B cell (primary cell): ENCODE measurements around the gene HHEX. TPM values are rescaled to one million over a fixed set of nuclear protein-coding genes. Genes with fewer than 3 reads are reported as not detected.

Source experiments
- ATAC-seq: fragments of 200-7000 bp; cut with Tn5 transposase; one replicate; pipeline ENCODE4 v1.10.0; 2021; ENCODE audit warnings: low read depth, mild to moderate bottlenecking, moderate number of reproducible peaks, moderate library complexity
- CTCF ChIA-PET: fragments of 350-600 bp; sonication (Branson Sonifier 250); formaldehyde crosslinking; loops from one replicate; lab custom pipeline; 2021; ENCODE audit warnings: antibody characterized with exemption, inconsistent platforms; lab: Charles Lee
- POLR2A ChIA-PET: fragments of 350-600 bp; sonication (Branson Sonifier 250); formaldehyde crosslinking; loops from one replicate; lab custom pipeline; 2021; ENCODE audit warnings: antibody characterized with exemption; lab: Charles Lee
- DNase-seq: peaks from one replicate; pipeline ENCODE4 v3.0.0; 2013
- H2AFZ ChIP-seq: 2 replicates; pipeline ENCODE4 v1.6.1; 2012; ENCODE audit warnings: mild to moderate bottlenecking, low read depth, low read length; ENCODE audit not compliant: insufficient read depth, poor library complexity, severe bottlenecking
- H3K27ac ChIP-seq, 2 donors: 1 replicate in 1 of 2; 2 replicates in 1 of 2; pipeline ENCODE4 v1.5.1; 2012 to 2013; ENCODE audit warnings: low read length in 2 of 2, mild to moderate bottlenecking in 2 of 2, moderate library complexity in 1 of 2
- H3K27me3 ChIP-seq, 4 experiments: fragments of 200-600 bp in 1 of 4; sonication (generic) in 1 of 4; replicated peaks in 1 of 4; 1 replicate in 2 of 4; 2 replicates in 2 of 4; pipeline versions ENCODE4 v1.6.1 to v1.7.0; 2013 to 2016; ENCODE audit warnings: low read length in 3 of 4, mild to moderate bottlenecking in 2 of 4, mixed read lengths in 1 of 4, moderate library complexity in 1 of 4; ENCODE audit not compliant: insufficient read depth in 4 of 4, control insufficient read depth in 3 of 4; ENCODE audit errors: control extremely low read depth in 1 of 4
- H3K36me3 ChIP-seq, 2 experiments: replicated peaks in 1 of 2; 1 replicate in 1 of 2; 2 replicates in 1 of 2; pipeline versions ENCODE4 v1.6.1 to v1.7.1; 2013; ENCODE audit warnings: low read length in 1 of 2; ENCODE audit not compliant: insufficient read depth in 2 of 2, control insufficient read depth in 1 of 2; ENCODE audit errors: control extremely low read depth in 1 of 2, extremely low read depth in 1 of 2
- H3K4me1 ChIP-seq, 2 donors: fragments of 200-600 bp in 1 of 2; sonication (generic) in 1 of 2; 1 replicate in 1 of 2; 2 replicates in 1 of 2; pipeline versions ENCODE4 v1.5.1 to v1.6.1; 2013 to 2017; ENCODE audit warnings: low read length in 2 of 2; ENCODE audit not compliant: control insufficient read depth in 2 of 2, insufficient read depth in 2 of 2
- H3K4me2 ChIP-seq: replicated peaks from 2 replicates; pipeline ENCODE3; 2012; ENCODE audit warnings: mild to moderate bottlenecking, low read depth, low read length; ENCODE audit not compliant: poor library complexity, severe bottlenecking
- H3K4me3 ChIP-seq, 5 experiments: fragments of 200-600 bp in 1 of 5; sonication (generic) in 1 of 5; 1 replicate in 3 of 5; 2 replicates in 2 of 5; pipeline versions ENCODE4 v1.5.1 to v1.7.0; 2011 to 2016; ENCODE audit warnings: low read length in 4 of 5, mild to moderate bottlenecking in 4 of 5, low read depth in 2 of 5, control low read depth in 1 of 5, moderate library complexity in 1 of 5; ENCODE audit not compliant: insufficient read depth in 1 of 5; ENCODE audit errors: control extremely low read depth in 1 of 5, extremely low read depth in 1 of 5
- H3K79me2 ChIP-seq: fragments of 200-600 bp; sonication (generic); one replicate; pipeline ENCODE4 v1.6.0; 2016; ENCODE audit warnings: low read length; ENCODE audit not compliant: control insufficient read depth, insufficient read depth
- H3K9ac ChIP-seq: fragments of 200-600 bp; sonication (generic); 2 replicates; pipeline ENCODE4 v1.6.1; 2017; ENCODE audit warnings: mild to moderate bottlenecking, low read length, moderate library complexity
- H3K9me3 ChIP-seq, 3 donors: one replicate each; pipeline versions ENCODE4 v1.6.1 to v1.7.1; 2013; ENCODE audit warnings: low read length in 2 of 3; ENCODE audit not compliant: control insufficient read depth in 2 of 3, insufficient read depth in 1 of 3; ENCODE audit errors: control extremely low read depth in 1 of 3
- H4K20me1 ChIP-seq: 2 replicates; pipeline ENCODE4 v1.6.0; 2012; ENCODE audit warnings: mild to moderate bottlenecking, low read length; ENCODE audit not compliant: insufficient read depth, control insufficient read depth, poor library complexity, severe bottlenecking
- H3K27ac Mint-ChIP-seq: one replicate; pipeline ENCODE4 v1.8.0; 2021; ENCODE audit warnings: mixed read lengths
- H3K27me3 Mint-ChIP-seq: one replicate; pipeline ENCODE4 v1.8.0; 2021; ENCODE audit warnings: mixed read lengths
- H3K4me1 Mint-ChIP-seq: one replicate; pipeline ENCODE4 v1.8.0; 2021; ENCODE audit warnings: mixed read lengths
- H3K4me3 Mint-ChIP-seq: one replicate; pipeline ENCODE4 v1.8.0; 2021; ENCODE audit warnings: mixed read lengths
- H3K9me3 Mint-ChIP-seq: one replicate; pipeline ENCODE4 v1.8.0; 2022; ENCODE audit warnings: mixed read lengths; ENCODE audit not compliant: insufficient read depth
- CTCF ChIP-seq: fragments of 200-600 bp; IDR thresholded peaks from one replicate; pipeline ENCODE4 v1.8.0; 2022; ENCODE audit warnings: antibody characterized with exemption, mild to moderate bottlenecking
- EZH2 ChIP-seq: IDR thresholded peaks from 2 replicates; pipeline ENCODE4 v1.6.1; 2012; ENCODE audit warnings: borderline replicate concordance, low read depth, mild to moderate bottlenecking, moderate library complexity, low read length; ENCODE audit not compliant: insufficient read depth, poor library complexity, severe bottlenecking
- WGBS: methylation state at CpG from one replicate; pipeline ENCODE4 v1.1.5; 2013; ENCODE audit warnings: missing lambda C conversion rate; ENCODE audit not compliant: insufficient coverage; 5-methylcytosine and 5-hydroxymethylcytosine counted together
- intact Hi-C: fragments of 100-400 bp; cut with micrococcal nuclease; formaldehyde crosslinking; loops from one replicate; pipeline ENCODE4 v1.10.0; 2022
- polyA plus RNA-seq: library from polyadenylated mRNA; depleted of rRNA; stranded (reverse); fragments of >200 nt; gene quantifications from 2 replicates; pipeline ENCODE4 v1.2.3, GENCODE V29; 2012
- total RNA-seq, 2 donors: library from RNA; stranded (reverse); fragments of 120-200 nt in 1 of 2; gene quantifications; 1 replicate in 1 of 2; 2 replicates in 1 of 2; pipeline versions ENCODE4 v1.2.3 to v1.2.4, GENCODE V29; 2013 to 2022

HHEX gene
- total and polyA plus RNA-seq, 2 donors (not counting 1 experiment from before 2014, with no cell fraction given), result 96.9 to 149 TPM

- Histone ChIP-seq H3K4me1 (peaks cover 62 to 70% of the 10 kb centered on the region in 2 donors), H3K27ac (no peak overlapping the region), H3K79me2 (no peaks in the 10 kb centered on the region), H4K20me1 (no peaks in the 10 kb centered on the region), H3K4me3 (no peak overlapping the region), H3K27me3 (no peaks in the 10 kb centered on the region), H2AFZ (no peak overlapping the region), H3K9ac (no peak overlapping the region), H3K9me3 (peaks cover 0 to 23% (median 6%) of the 10 kb centered on the region in 3 donors), H3K4me2 (peak overlapping the region; percentile 45), H3K36me3 (no peaks in the 10 kb centered on the region)
- Mint-ChIP-seq H3K9me3 (no peaks in the 10 kb centered on the region), H3K27ac (no peak overlapping the region), H3K4me1 (peaks cover 68% of the 10 kb centered on the region), H3K27me3 (no peaks in the 10 kb centered on the region), H3K4me3 (no peak overlapping the region)
- 100% methylated on average over 5 of the region's 7 CpGs for WGBS
- intact Hi-C loops, result no loop called here
- POLR2A ChIA-PET, result interaction anchor here (0.7 to 1.5 kb wide), 4 partner anchors 16 to 25 kb away, joined by 3 to 7 read pairs (median 4); partner anchors contain the start of gene HHEX
- ATAC-seq (no peak), DNase-seq (no peak)
- CTCF ChIA-PET, result interaction anchor here (0.9 to 3.8 kb wide), 4 partner anchors 15 to 133 kb away, joined by 3 to 16 read pairs (median 4); partner anchors contain the start of genes EXOC6 and HHEX
- TF ChIP-seq CTCF, result no peak
- no peak for TF ChIP-seq EZH2
Observed at GRCh38 chr10:92714152-92714845, 24.5 kb downstream of the HHEX start.

- Histone ChIP-seq H3K27me3 (no peaks in the 10 kb centered on the region), H3K36me3 (no peaks in the 10 kb centered on the region), H3K79me2 (no peaks in the 10 kb centered on the region), H3K9me3 (peaks cover 0 to 23% (median 6%) of the 10 kb centered on the region in 3 donors), H3K9ac (no peak overlapping the region), H3K27ac (no peak overlapping the region), H2AFZ (no peak overlapping the region), H4K20me1 (no peaks in the 10 kb centered on the region), H3K4me2 (peak overlapping the region; percentile 45), H3K4me1 (peaks cover 65 to 75% of the 10 kb centered on the region in 2 donors), H3K4me3 (no peak overlapping the region)
- 96% methylated on average over 3 of the region's 3 CpGs for WGBS
- intact Hi-C loops, result no loop called here
- no peak for TF ChIP-seq EZH2
- TF ChIP-seq CTCF, result no peak
- ATAC-seq (no peak), DNase-seq (no peak)
- ChIA-PET POLR2A (interaction anchor here (0.7 to 1.5 kb wide), 4 partner anchors 24 to 26 kb away, joined by 3 to 7 read pairs (median 4); partner anchors contain the start of gene HHEX), CTCF (interaction anchor here (3.8 kb wide), 1 partner anchor 24 kb away, joined by 16 read pairs; the partner anchor contains the start of gene HHEX)
- Mint-ChIP-seq H3K4me3 (no peak overlapping the region), H3K4me1 (peaks cover 71% of the 10 kb centered on the region), H3K9me3 (no peaks in the 10 kb centered on the region), H3K27ac (no peak overlapping the region), H3K27me3 (no peaks in the 10 kb centered on the region)
Observed at GRCh38 chr10:92714872-92715271, 25.1 kb downstream of the HHEX start.
